CD4-positive, alpha-beta T cell (primary cell): ENCODE data around the gene CFI. TPM values are rescaled to one million over a fixed set of nuclear protein-coding genes. Genes with fewer than 3 reads are reported as not detected.

Source experiments
- ATAC-seq: fragments of 200-7000 bp; cut with Tn5 transposase; one replicate; pipeline ENCODE4 v1.10.0; 2022; ENCODE audit warnings: mild to moderate bottlenecking; ENCODE audit not compliant: poor library complexity
- CTCF ChIA-PET: fragments of 350-600 bp; sonication (Branson Sonifier 250); formaldehyde crosslinking; loops from one replicate; lab custom pipeline; 2021; ENCODE audit warnings: antibody characterized with exemption, inconsistent platforms; lab: Charles Lee
- POLR2A ChIA-PET: fragments of 350-600 bp; sonication (Branson Sonifier 250); formaldehyde crosslinking; loops from one replicate; lab custom pipeline; 2021; ENCODE audit warnings: antibody characterized with exemption, inconsistent platforms; lab: Charles Lee
- DNase-seq, 14 experiments: peaks; one replicate each; pipeline ENCODE4 v3.0.0-alpha.2; 2013 to 2020; ENCODE audit warnings: mixed read lengths in 2 of 14
- H3K27ac ChIP-seq, 2 donors: one replicate each; pipeline versions ENCODE4 v1.5.1 to v1.7.0; 2013; ENCODE audit warnings: low read length in 2 of 2, low read depth in 1 of 2, mild to moderate bottlenecking in 1 of 2
- H3K27me3 ChIP-seq, 2 experiments: 1 replicate in 1 of 2; 2 replicates in 1 of 2; pipeline versions ENCODE4 v1.6.1 to v1.7.0; 2013; ENCODE audit warnings: low read length in 2 of 2, control low read depth in 1 of 2, mild to moderate bottlenecking in 1 of 2, moderate library complexity in 1 of 2; ENCODE audit not compliant: insufficient read depth in 2 of 2, control insufficient read depth in 1 of 2
- H3K36me3 ChIP-seq: one replicate; pipeline ENCODE4 v1.6.1; 2013; ENCODE audit warnings: low read length, control low read depth; ENCODE audit not compliant: insufficient read depth
- H3K4me1 ChIP-seq: one replicate; pipeline ENCODE4 v1.6.1; 2013; ENCODE audit warnings: low read length, control low read depth; ENCODE audit not compliant: insufficient read depth
- H3K4me3 ChIP-seq: one replicate; pipeline ENCODE4 v1.5.1; 2013; ENCODE audit warnings: mild to moderate bottlenecking, low read length, moderate library complexity
- H3K9me3 ChIP-seq, 2 experiments: 1 replicate in 1 of 2; 2 replicates in 1 of 2; pipeline versions ENCODE4 v1.6.1 to v1.7.0; 2013; ENCODE audit warnings: low read length in 2 of 2, mild to moderate bottlenecking in 2 of 2, control low read depth in 1 of 2, moderate library complexity in 1 of 2; ENCODE audit not compliant: control insufficient read depth in 1 of 2, insufficient read depth in 1 of 2
- H3K27ac Mint-ChIP-seq: one replicate; pipeline ENCODE4 v1.8.0; 2020; ENCODE audit warnings: mixed read lengths
- H3K27me3 Mint-ChIP-seq: one replicate; pipeline ENCODE4 v1.8.0; 2021; ENCODE audit warnings: mixed read lengths
- H3K36me3 Mint-ChIP-seq: one replicate; pipeline ENCODE4 v1.8.0; 2021; ENCODE audit warnings: low read depth, mixed read lengths
- H3K4me1 Mint-ChIP-seq: one replicate; pipeline ENCODE4 v1.8.0; 2021; ENCODE audit warnings: low read depth, mixed read lengths
- H3K4me3 Mint-ChIP-seq: one replicate; pipeline ENCODE4 v1.8.0; 2020; ENCODE audit warnings: mild to moderate bottlenecking, mixed read lengths
- H3K9me3 Mint-ChIP-seq: one replicate; pipeline ENCODE4 v1.8.0; 2020; ENCODE audit warnings: mixed read lengths
- intact Hi-C, 2 experiments: fragments of 100-400 bp; cut with DNase I in 1 of 2; cut with micrococcal nuclease in 1 of 2; formaldehyde crosslinking; loops; one replicate each; pipeline versions ENCODE4 v1.15.1 to v1.9.0; 2023 to 2025; cut with DNase I, micrococcal nuclease
- total RNA-seq, 174 experiments: library from RNA in 2 of 174; stranded (reverse) in 2 of 174; gene quantifications; one replicate each; pipeline ENCODE4 v1.2.3 and lab custom pipeline; 2021 to 2026
- TF ChIP-seq, protein P1 (sequence below): fragments of 200-600 bp; IDR thresholded peaks from one replicate; pipeline ENCODE4 v1.8.0; 2022; ENCODE audit warnings: antibody characterized with exemption, mild to moderate bottlenecking

Gene CFI
- total RNA-seq, 2 experiments from 2014 or later = not detected

DNA sequence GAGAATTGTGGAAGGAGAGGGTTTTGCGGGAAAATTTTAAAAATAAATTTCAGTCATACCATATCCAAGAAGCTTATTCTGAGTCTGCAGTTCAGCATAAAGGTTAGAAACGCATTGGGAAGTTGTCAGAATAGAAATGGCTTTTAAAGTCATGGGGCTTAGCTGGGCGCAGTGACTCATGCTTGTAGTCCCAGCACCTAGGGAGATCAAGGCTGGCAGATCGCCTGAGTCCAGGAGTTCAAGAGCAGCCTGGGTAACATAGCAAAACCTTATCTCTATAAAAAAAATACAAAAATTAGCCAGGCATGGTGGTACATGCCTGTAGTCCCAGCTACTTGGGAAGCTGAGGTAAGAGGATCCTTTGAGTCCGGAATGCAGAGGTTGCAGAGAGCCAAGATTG, 68.1 kb downstream of the CFI start:
- Histone ChIP-seq H3K9me3 (no peaks in the 10 kb centered on the region), H3K36me3 (no peaks in the 10 kb centered on the region), H3K27me3 (no peaks in the 10 kb centered on the region), H3K4me3 (no peak overlapping the region), H3K4me1 (peaks cover 14% of the 10 kb centered on the region), H3K27ac (no peak overlapping the region)
- Mint-ChIP-seq H3K4me1 (peaks cover 13% of the 10 kb centered on the region), H3K36me3 (no peaks in the 10 kb centered on the region), H3K27me3 (no peaks in the 10 kb centered on the region), H3K4me3 (no peak overlapping the region), H3K9me3 (no peaks in the 10 kb centered on the region), H3K27ac (no peak overlapping the region)
- no peak for DNase-seq
- POLR2A ChIA-PET = no interaction called here
- TF ChIP-seq, protein P1, sequence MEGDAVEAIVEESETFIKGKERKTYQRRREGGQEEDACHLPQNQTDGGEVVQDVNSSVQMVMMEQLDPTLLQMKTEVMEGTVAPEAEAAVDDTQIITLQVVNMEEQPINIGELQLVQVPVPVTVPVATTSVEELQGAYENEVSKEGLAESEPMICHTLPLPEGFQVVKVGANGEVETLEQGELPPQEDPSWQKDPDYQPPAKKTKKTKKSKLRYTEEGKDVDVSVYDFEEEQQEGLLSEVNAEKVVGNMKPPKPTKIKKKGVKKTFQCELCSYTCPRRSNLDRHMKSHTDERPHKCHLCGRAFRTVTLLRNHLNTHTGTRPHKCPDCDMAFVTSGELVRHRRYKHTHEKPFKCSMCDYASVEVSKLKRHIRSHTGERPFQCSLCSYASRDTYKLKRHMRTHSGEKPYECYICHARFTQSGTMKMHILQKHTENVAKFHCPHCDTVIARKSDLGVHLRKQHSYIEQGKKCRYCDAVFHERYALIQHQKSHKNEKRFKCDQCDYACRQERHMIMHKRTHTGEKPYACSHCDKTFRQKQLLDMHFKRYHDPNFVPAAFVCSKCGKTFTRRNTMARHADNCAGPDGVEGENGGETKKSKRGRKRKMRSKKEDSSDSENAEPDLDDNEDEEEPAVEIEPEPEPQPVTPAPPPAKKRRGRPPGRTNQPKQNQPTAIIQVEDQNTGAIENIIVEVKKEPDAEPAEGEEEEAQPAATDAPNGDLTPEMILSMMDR = no peak
- CTCF ChIA-PET = no interaction called here
- no peak for ATAC-seq
- intact Hi-C loops = loop anchor here in 1 of 2 experiments (2.0 to 10.0 kb wide), 2 partner anchors 301 to 1089 kb away; partner anchors contain the start of gene SEC24B

DNA sequence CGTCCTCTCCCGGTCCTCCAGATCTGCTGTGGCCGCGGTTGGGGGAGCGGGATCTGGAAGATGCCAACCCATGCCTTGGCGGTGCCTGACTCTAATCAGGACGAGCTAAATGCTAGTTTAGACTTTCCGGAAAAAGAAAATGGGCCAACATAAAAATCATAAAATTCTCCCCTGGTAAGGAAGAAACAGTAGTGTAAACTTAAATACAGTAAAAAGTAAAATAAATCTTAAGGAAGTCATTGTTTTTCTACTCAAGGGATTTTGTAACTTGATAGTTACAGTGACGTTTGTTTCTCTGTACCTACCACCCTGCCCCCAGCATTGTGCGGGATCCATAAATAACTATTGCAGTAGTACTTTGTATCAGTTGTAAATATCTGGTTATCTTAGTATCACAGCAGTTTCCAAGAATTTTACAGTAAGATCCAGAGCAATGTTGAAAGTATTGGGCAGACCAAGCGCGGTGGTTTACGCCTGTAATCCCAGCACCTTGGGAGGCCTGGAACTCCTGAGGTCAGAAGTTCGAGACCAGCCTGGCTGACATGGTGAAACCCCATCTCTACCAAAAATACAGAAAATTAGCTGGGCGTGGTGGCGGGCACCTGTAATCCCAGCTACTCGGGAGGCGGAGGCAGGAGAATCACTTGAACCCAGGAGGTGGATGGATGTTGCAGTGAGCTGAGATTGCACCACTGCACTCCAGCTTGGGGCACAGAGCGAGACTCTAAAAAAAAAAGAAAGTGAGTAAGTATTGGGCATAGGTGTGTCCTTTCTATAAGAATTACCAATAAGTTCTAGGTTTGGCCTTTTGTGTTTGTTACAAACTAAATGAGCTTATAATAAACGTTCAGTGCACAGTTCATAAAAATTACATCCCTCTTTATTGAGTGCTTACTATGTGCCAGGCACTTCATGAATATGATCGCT, 70.9 kb downstream of the CFI start:
- POLR2A ChIA-PET = interaction anchor here (0.6 to 2.1 kb wide), 12 partner anchors 20 to 1121 kb away, joined by 3 to 9 read pairs (median 4); partner anchors contain the start of genes CASP6, MCUB, RPL34 and SEC24B
- Histone ChIP-seq H3K27ac (peak overlapping the region; percentile 10 to 38), H3K4me1 (peaks cover 16% of the 10 kb centered on the region), H3K27me3 (no peaks in the 10 kb centered on the region), H3K36me3 (no peaks in the 10 kb centered on the region), H3K4me3 (peak overlapping the region; percentile 93), H3K9me3 (no peaks in the 10 kb centered on the region)
- Mint-ChIP-seq H3K4me3 (peak overlapping the region; percentile 82), H3K36me3 (peaks cover 13% of the 10 kb centered on the region), H3K27me3 (no peaks in the 10 kb centered on the region), H3K9me3 (no peaks in the 10 kb centered on the region), H3K27ac (peak overlapping the region; percentile 89), H3K4me1 (peaks cover 32% of the 10 kb centered on the region)
- no peak for ATAC-seq
- TF ChIP-seq, protein P1 = no peak
- CTCF ChIA-PET = interaction anchor here (2.6 to 3.2 kb wide), 2 partner anchors 28 to 298 kb away, joined by 10 to 13 read pairs; partner anchors contain the start of genes CASP6 and SEC24B
- intact Hi-C loops = loop anchor here in 1 of 2 experiments (1.0 to 10.0 kb wide), 2 partner anchors 84 to 1086 kb away; partner anchors contain the start of gene GAR1
- DNase-seq = no peak

DNA sequence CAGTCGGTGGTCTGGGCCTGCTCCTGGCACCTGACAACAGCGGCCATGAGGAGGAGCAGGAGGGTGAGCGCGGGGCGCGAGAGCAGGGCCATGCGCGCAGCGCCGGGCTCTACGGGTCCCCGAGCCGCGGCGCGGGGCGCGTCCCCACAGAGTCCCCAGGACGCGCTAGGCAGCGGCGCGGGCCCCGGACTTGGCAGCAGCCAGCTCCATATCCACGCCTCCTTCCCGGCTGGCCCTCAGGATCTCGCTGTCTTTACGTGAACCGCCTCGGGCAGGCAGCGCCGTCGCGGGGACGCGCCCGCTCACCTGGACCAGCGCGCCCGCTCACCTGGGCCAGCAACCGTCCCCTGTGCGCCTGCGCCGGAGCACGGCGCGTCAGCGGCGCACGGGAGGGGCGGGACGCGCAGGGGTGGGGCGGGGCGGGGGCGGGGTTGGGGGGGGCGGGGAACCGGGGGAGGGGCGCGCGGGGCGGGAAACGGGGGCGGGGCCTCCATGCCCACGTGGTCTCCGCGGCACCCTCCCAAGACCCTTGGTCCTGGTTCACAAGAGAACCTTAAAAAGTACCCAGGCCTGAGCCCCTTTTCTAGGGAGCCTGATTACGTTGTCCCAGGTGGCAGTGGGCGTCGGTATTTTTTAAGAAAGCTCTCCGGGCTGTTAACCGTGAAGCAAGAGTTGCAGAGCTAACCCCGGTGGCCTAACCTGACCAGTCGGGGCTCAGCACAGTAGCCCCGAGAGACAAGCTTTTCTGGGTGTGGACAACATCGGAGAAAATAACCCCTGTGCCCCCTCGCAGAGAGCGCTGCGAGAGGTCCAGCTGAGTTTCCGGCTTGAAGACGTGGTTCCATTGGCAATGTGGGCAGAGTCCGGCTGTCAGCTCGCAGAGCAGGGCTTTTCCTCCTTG, 71.8 kb downstream of the CFI start, which contains the start of gene PLA2G12A:
Gene PLA2G12A, minus strand, starts transcription at position 353 of the 901 bp plus-strand sequence. Its CDS starts 261 bp downstream, at position 92.
- peaks cover 33% of the 10 kb centered on the region for H3K4me1 Mint-ChIP-seq
- POLR2A ChIA-PET = interaction anchor here (0.6 to 2.1 kb wide), 15 partner anchors 21 to 1110 kb away, joined by 3 to 9 read pairs (median 4); partner anchors contain the start of genes CASP6, MCUB, RPL34 and SEC24B
- H3K4me3 ChIP-seq = peak within 1 kb of the TSS; percentile 93
- peaks cover 6% of the 10 kb centered on the region for H3K36me3 ChIP-seq
- intact Hi-C loops = loop anchor here (1.0 to 10.0 kb wide), 4 partner anchors 85 to 1105 kb away; partner anchors contain the start of genes GAR1 (in 1 of the 2), MCUB (in 1 of the 2) and RPL34 (in 1 of the 2)
- peak within 1 kb of the TSS; percentile 92 for H3K4me3 Mint-ChIP-seq
- peak within 1 kb of the TSS; percentile 89 for H3K27ac Mint-ChIP-seq
- H3K27me3 Mint-ChIP-seq = no peaks in the 10 kb centered on the region
- TF ChIP-seq, protein P1 = no peak
- no peaks in the 10 kb centered on the region for H3K9me3 Mint-ChIP-seq
- peaks cover 15% of the 10 kb centered on the region for H3K36me3 Mint-ChIP-seq
- CTCF ChIA-PET = interaction anchor here (2.6 to 3.2 kb wide), 2 partner anchors 27 to 297 kb away, joined by 10 to 13 read pairs; partner anchors contain the start of genes CASP6 and SEC24B
- peak; percentile 89 for ATAC-seq
- peaks cover 16% of the 10 kb centered on the region for H3K4me1 ChIP-seq
- H3K27me3 ChIP-seq = no peaks in the 10 kb centered on the region
- peak; percentile 66 to 93 (median 80) for DNase-seq
- no peaks in the 10 kb centered on the region for H3K9me3 ChIP-seq
- H3K27ac ChIP-seq = peak within 1 kb of the TSS; percentile 35 to 38
